Endothelial cell of umbilical vein (primary cell): ENCODE results near the gene SHBG. TPM values are rescaled to one million over a fixed set of nuclear protein-coding genes. Genes with fewer than 3 reads are reported as not detected.

Experiments
- BruUV-seq: library from RNA; stranded (reverse); fragments of 400-500 nt; replicated peaks from 2 replicates; lab custom pipeline; 2021; lab: Mats Ljungman, UMichigan
- CTCF ChIA-PET: fragments of 300-600, 350-600 bp; sonication (Branson Sonifier 250); formaldehyde crosslinking; loops from one replicate; lab custom pipeline; 2021; ENCODE audit warnings: antibody characterized with exemption, inconsistent platforms; lab: Charles Lee
- POLR2A ChIA-PET: fragments of 300-600, 350-600 bp; sonication (Branson Sonifier 250); formaldehyde crosslinking; loops from one replicate; lab custom pipeline; 2021; ENCODE audit warnings: antibody characterized with exemption, inconsistent platforms; lab: Charles Lee
- DNase-seq: peaks from one replicate; pipeline ENCODE4 v3.0.0-alpha.2; 2011; ENCODE audit warnings: low read depth, low spot score
- FAIRE-seq: peaks from 2 replicates; lab custom pipeline; 2011; peaks lifted over from hg19 to GRCh38; lab: Jason Lieb, UNC
- H2AFZ ChIP-seq: 2 replicates; pipeline ENCODE4 v1.6.0; 2012; ENCODE audit warnings: low read depth, low read length, control low read depth, inconsistent platforms
- H3K27ac ChIP-seq: 2 replicates; pipeline ENCODE4 v1.5.1; 2011; ENCODE audit warnings: low read depth, mild to moderate bottlenecking, control low read depth, low read length, moderate library complexity; ENCODE audit not compliant: insufficient read depth
- H3K27me3 ChIP-seq, 2 experiments: 2 replicates each; pipeline versions ENCODE4 v1.6.0 to v1.6.1; 2011; ENCODE audit warnings: low read length in 2 of 2, mixed read lengths in 1 of 2; ENCODE audit not compliant: control insufficient read depth in 2 of 2, insufficient read depth in 2 of 2
- H3K36me3 ChIP-seq, 2 experiments: 2 replicates in 1 of 2; 3 replicates in 1 of 2; pipeline ENCODE4 v1.5.1; 2011; ENCODE audit warnings: low read length in 2 of 2, mild to moderate bottlenecking in 1 of 2, moderate library complexity in 1 of 2; ENCODE audit not compliant: control insufficient read depth in 2 of 2, insufficient read depth in 2 of 2; ENCODE audit errors: extremely low read depth in 1 of 2
- H3K4me1 ChIP-seq: 3 replicates; pipeline ENCODE4 v1.5.1; 2011; ENCODE audit warnings: mild to moderate bottlenecking, low read length; ENCODE audit not compliant: control insufficient read depth, insufficient read depth; ENCODE audit errors: extremely low read depth
- H3K4me2 ChIP-seq: 2 replicates; pipeline ENCODE4 v1.6.1; 2011; ENCODE audit warnings: low read length, control low read depth, mixed read lengths; ENCODE audit not compliant: insufficient read depth
- H3K4me3 ChIP-seq, 3 experiments: fragments of 200-600 bp in 1 of 3; sonication (generic), shearing (Covaris generic) in 1 of 3; replicated peaks in 1 of 3; 2 replicates each; pipeline ENCODE4 v1.5.1; 2011 to 2016; ENCODE audit warnings: control low read depth in 3 of 3, low read length in 3 of 3, mild to moderate bottlenecking in 2 of 3, inconsistent platforms in 1 of 3, low read depth in 1 of 3, moderate library complexity in 1 of 3; ENCODE audit not compliant: insufficient read depth in 1 of 3
- H3K79me2 ChIP-seq: 2 replicates; pipeline ENCODE4 v1.6.0; 2012; ENCODE audit warnings: low read length, inconsistent platforms; ENCODE audit not compliant: control insufficient read depth, insufficient read depth
- H3K9ac ChIP-seq: replicated peaks from 2 replicates; pipeline ENCODE3; 2011; ENCODE audit warnings: low read length, control low read depth; ENCODE audit not compliant: insufficient read depth; ENCODE audit errors: extremely low read depth
- H3K9me1 ChIP-seq: replicated peaks from 3 replicates; pipeline ENCODE4 v1.6.0; 2011; ENCODE audit warnings: mild to moderate bottlenecking, low read length; ENCODE audit not compliant: control insufficient read depth, insufficient read depth; ENCODE audit errors: extremely low read depth
- H3K9me3 ChIP-seq: replicated peaks from 2 replicates; pipeline ENCODE4 v1.5.1; 2012; ENCODE audit warnings: low read length, inconsistent platforms; ENCODE audit not compliant: control insufficient read depth, insufficient read depth
- H4K20me1 ChIP-seq: replicated peaks from 2 replicates; pipeline ENCODE3; 2011; ENCODE audit warnings: mild to moderate bottlenecking, low read length; ENCODE audit not compliant: control insufficient read depth, insufficient read depth; ENCODE audit errors: extremely low read depth
- EZH2 ChIP-seq: IDR thresholded peaks from 2 replicates; pipeline ENCODE4 v1.6.1; 2012; ENCODE audit warnings: borderline replicate concordance, low read depth, mild to moderate bottlenecking, moderate library complexity, low read length, inconsistent platforms; ENCODE audit not compliant: severe bottlenecking
- FOS ChIP-seq: IDR thresholded peaks from 2 replicates; pipeline ENCODE4 v1.6.1; 2011; ENCODE audit warnings: mild to moderate bottlenecking, low read length, moderate library complexity, borderline replicate concordance; ENCODE audit not compliant: insufficient read depth
- GATA2 ChIP-seq: IDR thresholded peaks from 2 replicates; pipeline ENCODE4 v1.7.0; 2011; ENCODE audit warnings: low read depth, mild to moderate bottlenecking, moderate library complexity, mixed read lengths, low read length; ENCODE audit not compliant: insufficient read length, insufficient read depth
- JUN ChIP-seq: IDR thresholded peaks from 2 replicates; pipeline ENCODE4 v1.6.1; 2011; ENCODE audit warnings: borderline replicate concordance, low read depth; ENCODE audit not compliant: insufficient read length, insufficient read depth
- MYC ChIP-seq: IDR thresholded peaks from one replicate; pipeline ENCODE4 v1.6.1; 2011; ENCODE audit warnings: mild to moderate bottlenecking, low read depth, low read length
- POLR2A ChIP-seq: IDR thresholded peaks from 2 replicates; pipeline ENCODE4 v1.6.1; 2012; ENCODE audit warnings: low read depth, mild to moderate bottlenecking, control low read depth, low read length
- POLR2AphosphoS5 ChIP-seq: IDR thresholded peaks from 2 replicates; pipeline ENCODE4 v1.6.1; 2012; ENCODE audit warnings: low read depth, mild to moderate bottlenecking, control low read depth, low read length, moderate library complexity; ENCODE audit not compliant: insufficient read depth
- dilution Hi-C: fragments of 300-500 bp; cut with MboI; formaldehyde crosslinking; loops from one replicate; pipeline ENCODE4 v1.15.0; 2019; ENCODE audit warnings: low sequenced_read_pairs; ENCODE audit not compliant: extremely low pct_ligation_motif_present
- intact Hi-C: fragments of 100-400 bp; cut with micrococcal nuclease; formaldehyde crosslinking; loops from one replicate; pipeline ENCODE4 v1.10.0; 2022
- polyA plus RNA-seq, 4 experiments: library from polyadenylated mRNA; depleted of rRNA in 3 of 4; stranded (reverse) in 3 of 4; unstranded in 1 of 4; fragments of >200 nt; gene quantifications; 2 replicates each; pipeline versions ENCODE4 v1.2.1 to v1.2.3, GENCODE V29; 2011 to 2012; ENCODE audit warnings: missing spikeins in 1 of 4
- total RNA-seq: library from RNA; stranded (reverse); gene quantifications from 2 replicates; pipeline ENCODE4 v1.2.3, GENCODE V29; 2021
- TF ChIP-seq, protein P1 (sequence below): IDR thresholded peaks from 2 replicates; pipeline ENCODE4 v1.6.1; 2011; ENCODE audit not compliant: insufficient read depth, insufficient read length
- TF ChIP-seq, protein P2 (sequence below), 2 donors: IDR thresholded peaks; 1 replicate in 1 of 2; 2 replicates in 1 of 2; pipeline ENCODE4 v1.5.1; 2011; ENCODE audit warnings: low read length in 2 of 2, mild to moderate bottlenecking in 2 of 2, moderate library complexity in 2 of 2, control low read depth in 1 of 2, inconsistent platforms in 1 of 2, low read depth in 1 of 2; ENCODE audit not compliant: insufficient read depth in 1 of 2; ENCODE audit errors: extremely low read depth in 1 of 2

The SHBG gene
- total and polyA plus RNA-seq, 2 donors (not counting 3 experiments of a cell fraction or from before 2014, with no cell fraction given): 0.51 TPM; not detected in 1

DNA sequence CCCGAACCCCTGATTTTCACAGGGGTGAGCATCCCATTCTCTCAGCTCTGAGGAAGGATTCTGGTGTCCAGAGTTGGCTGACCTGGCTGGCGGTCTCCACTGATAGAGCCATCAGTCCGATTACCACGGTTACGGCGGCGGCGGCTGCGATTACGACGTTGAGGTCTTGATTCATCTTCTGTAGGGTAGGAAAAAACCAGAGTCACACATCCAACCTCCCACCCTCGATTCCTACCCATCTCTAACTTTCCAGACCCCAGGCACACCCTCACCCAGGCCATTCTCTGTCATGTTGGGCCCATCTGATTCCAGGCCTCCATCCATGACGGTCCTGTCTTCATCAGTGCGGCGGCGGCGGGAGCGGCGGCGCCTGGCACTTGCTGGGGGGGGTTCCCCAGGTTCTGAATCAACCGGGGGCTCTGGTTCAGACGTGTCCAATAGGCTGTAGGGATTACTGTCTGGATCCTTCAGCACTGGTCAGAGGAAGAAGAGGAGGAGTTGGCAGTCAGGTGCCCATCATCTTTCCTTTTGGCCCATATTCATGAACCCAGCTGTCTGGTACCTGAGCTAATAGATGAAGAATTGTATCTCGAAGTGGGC, 37.4 kb upstream of the SHBG start:
- intact Hi-C loops: no loop called here
- POLR2A ChIA-PET: no interaction called here
- CTCF ChIA-PET: interaction anchor here (1.2 kb wide), 1 partner anchor 9 kb away, joined by 3 read pairs; no protein-coding TSS in a partner anchor

More for the DNA sequence above, 37.4 kb upstream of the SHBG start:
- H3K9me3 ChIP-seq: no peaks in the 10 kb centered on the region
- no peak overlapping the region for H3K27ac ChIP-seq
- no peak overlapping the region for H2AFZ ChIP-seq
- H3K4me1 ChIP-seq: peaks cover 10% of the 10 kb centered on the region
- H3K36me3 ChIP-seq: peaks cover 20 to 53% of the 10 kb centered on the region in 2 experiments
- dilution Hi-C loops: no loop called here
- H4K20me1 ChIP-seq: no peaks in the 10 kb centered on the region
- no peaks in the 10 kb centered on the region for H3K79me2 ChIP-seq
- no peaks in the 10 kb centered on the region for H3K27me3 ChIP-seq
- no peak for DNase-seq
- no peak overlapping the region for H3K4me3 ChIP-seq
- no TSS peak for BruUV-seq
- TF ChIP-seq GATA2 (no peak), EZH2 (no peak), POLR2AphosphoS5 (no peak), POLR2A (no peak), MYC (no peak), FOS (no peak), JUN (no peak)
- TF ChIP-seq, protein P1, sequence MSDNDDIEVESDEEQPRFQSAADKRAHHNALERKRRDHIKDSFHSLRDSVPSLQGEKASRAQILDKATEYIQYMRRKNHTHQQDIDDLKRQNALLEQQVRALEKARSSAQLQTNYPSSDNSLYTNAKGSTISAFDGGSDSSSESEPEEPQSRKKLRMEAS: no peak
- TF ChIP-seq, protein P2, sequence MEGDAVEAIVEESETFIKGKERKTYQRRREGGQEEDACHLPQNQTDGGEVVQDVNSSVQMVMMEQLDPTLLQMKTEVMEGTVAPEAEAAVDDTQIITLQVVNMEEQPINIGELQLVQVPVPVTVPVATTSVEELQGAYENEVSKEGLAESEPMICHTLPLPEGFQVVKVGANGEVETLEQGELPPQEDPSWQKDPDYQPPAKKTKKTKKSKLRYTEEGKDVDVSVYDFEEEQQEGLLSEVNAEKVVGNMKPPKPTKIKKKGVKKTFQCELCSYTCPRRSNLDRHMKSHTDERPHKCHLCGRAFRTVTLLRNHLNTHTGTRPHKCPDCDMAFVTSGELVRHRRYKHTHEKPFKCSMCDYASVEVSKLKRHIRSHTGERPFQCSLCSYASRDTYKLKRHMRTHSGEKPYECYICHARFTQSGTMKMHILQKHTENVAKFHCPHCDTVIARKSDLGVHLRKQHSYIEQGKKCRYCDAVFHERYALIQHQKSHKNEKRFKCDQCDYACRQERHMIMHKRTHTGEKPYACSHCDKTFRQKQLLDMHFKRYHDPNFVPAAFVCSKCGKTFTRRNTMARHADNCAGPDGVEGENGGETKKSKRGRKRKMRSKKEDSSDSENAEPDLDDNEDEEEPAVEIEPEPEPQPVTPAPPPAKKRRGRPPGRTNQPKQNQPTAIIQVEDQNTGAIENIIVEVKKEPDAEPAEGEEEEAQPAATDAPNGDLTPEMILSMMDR (IDR thresholded peaks at IDR 0.05; ENCODE audit: extremely low read depth in 1 of 2, insufficient read depth in 1 of 2, low read depth in 1 of 2, low read length in 2 of 2): no peak
- H3K9ac ChIP-seq: no peak overlapping the region
- H3K4me2 ChIP-seq: no peak overlapping the region
- FAIRE-seq: no peak
- no peaks in the 10 kb centered on the region for H3K9me1 ChIP-seq
